GM06990 (cell line): ENCODE results near the gene AP1M1.

ENCODE experiments used
- DNase-seq: peaks from one replicate; pipeline ENCODE4 v3.0.0-alpha.2; 2011; ENCODE audit not compliant: insufficient read length; ENCODE audit errors: extremely low read depth
- H3K27me3 ChIP-seq: replicated peaks from 2 replicates; pipeline ENCODE4 v1.6.0; 2011; ENCODE audit warnings: low read length; ENCODE audit not compliant: control insufficient read depth, insufficient read depth
- H3K36me3 ChIP-seq: 2 replicates; pipeline ENCODE4 v1.5.1; 2011; ENCODE audit warnings: low read length; ENCODE audit not compliant: control insufficient read depth, insufficient read depth
- H3K4me3 ChIP-seq: replicated peaks from 2 replicates; pipeline ENCODE4 v1.5.1; 2011; ENCODE audit warnings: low read depth, mild to moderate bottlenecking, control low read depth, low read length
- CTCF ChIP-seq: IDR thresholded peaks from 2 replicates; pipeline ENCODE4 v1.5.1; 2011; ENCODE audit warnings: low read length, control low read depth, mild to moderate bottlenecking, inconsistent platforms; ENCODE audit not compliant: insufficient read depth, poor library complexity, severe bottlenecking

Gene AP1M1

GRCh38 chr19:16208064-16208759 lies 10.5 kb downstream of the AP1M1 start:
- no peak for DNase-seq
- H3K36me3 ChIP-seq: peaks cover 31% of the 10 kb centered on the region
- no peak overlapping the region for H3K4me3 ChIP-seq
- no peaks in the 10 kb centered on the region for H3K27me3 ChIP-seq
- TF ChIP-seq CTCF: no peak

- Histone ChIP-seq H3K36me3 (peaks cover 26% of the 10 kb centered on the region), H3K27me3 (no peaks in the 10 kb centered on the region), H3K4me3 (no peak overlapping the region)
- no peak for DNase-seq
- TF ChIP-seq CTCF: no peak
These were observed 11.3 kb downstream of the AP1M1 start for GRCh38 chr19:16208847-16209665.

- no peak overlapping the region for H3K4me3 ChIP-seq
- no peak for DNase-seq
- peaks cover 23% of the 10 kb centered on the region for H3K36me3 ChIP-seq
- TF ChIP-seq CTCF: no peak
- H3K27me3 ChIP-seq: no peaks in the 10 kb centered on the region
These were observed 12.5 kb downstream of the AP1M1 start for GRCh38 chr19:16210168-16210567.

- TF ChIP-seq CTCF: no peak
- DNase-seq: no peak
- H3K4me3 ChIP-seq: no peak overlapping the region
- H3K36me3 ChIP-seq: peaks cover 13% of the 10 kb centered on the region
- no peaks in the 10 kb centered on the region for H3K27me3 ChIP-seq
These were observed 15.4 kb downstream of the AP1M1 start for GRCh38 chr19:16213076-16213475.

- DNase-seq: no peak
- peaks cover 12% of the 10 kb centered on the region for H3K36me3 ChIP-seq
- TF ChIP-seq CTCF: no peak
- no peaks in the 10 kb centered on the region for H3K27me3 ChIP-seq
- H3K4me3 ChIP-seq: no peak overlapping the region
These were observed 19.3 kb downstream of the AP1M1 start for GRCh38 chr19:16216744-16217670.
